H9 (cell line): ENCODE data around the gene BROX. TPM values are rescaled to one million over a fixed set of nuclear protein-coding genes. Genes with fewer than 3 reads are reported as not detected.

Experiments used
- DNase-seq: peaks from one replicate; pipeline ENCODE4 v3.0.0-alpha.2; 2017
- H2AFZ ChIP-seq: one replicate; pipeline ENCODE4 v1.6.1; 2013; ENCODE audit warnings: mild to moderate bottlenecking, low read length, control low read depth, moderate library complexity
- H2AK5ac ChIP-seq: 2 replicates; pipeline ENCODE4 v1.6.1; 2013; ENCODE audit warnings: low read length, control low read depth, mixed read lengths; ENCODE audit not compliant: insufficient read length
- H2BK120ac ChIP-seq: one replicate; pipeline ENCODE4 v1.6.1; 2013; ENCODE audit warnings: low read depth, mild to moderate bottlenecking, low read length, control low read depth, inconsistent platforms; ENCODE audit not compliant: poor library complexity, severe bottlenecking
- H2BK12ac ChIP-seq: 2 replicates; pipeline ENCODE4 v1.6.1; 2013; ENCODE audit warnings: low read length, control low read depth, mixed read lengths, low read depth; ENCODE audit not compliant: insufficient read length
- H2BK15ac ChIP-seq: 2 replicates; pipeline ENCODE4 v1.6.1; 2013; ENCODE audit warnings: low read depth, low read length, control low read depth
- H2BK20ac ChIP-seq: one replicate; pipeline ENCODE4 v1.6.1; 2013; ENCODE audit warnings: low read depth, mild to moderate bottlenecking, low read length, control low read depth, inconsistent platforms; ENCODE audit not compliant: poor library complexity, severe bottlenecking
- H2BK5ac ChIP-seq: 2 replicates; pipeline ENCODE4 v1.6.1; 2013; ENCODE audit warnings: low read length, control low read depth, mixed read lengths; ENCODE audit not compliant: insufficient read length
- H3K14ac ChIP-seq: 2 replicates; pipeline ENCODE4 v1.6.1; 2013; ENCODE audit warnings: low read length, control low read depth; ENCODE audit not compliant: insufficient read depth
- H3K18ac ChIP-seq: 2 replicates; pipeline ENCODE4 v1.6.1; 2013; ENCODE audit warnings: low read depth, mild to moderate bottlenecking, mixed read lengths, low read length, control low read depth; ENCODE audit not compliant: insufficient read length
- H3K23ac ChIP-seq: 2 replicates; pipeline ENCODE4 v1.6.1; 2013; ENCODE audit warnings: low read length, control low read depth, mixed read lengths, low read depth; ENCODE audit not compliant: insufficient read length
- H3K23me2 ChIP-seq: 2 replicates; pipeline ENCODE4 v1.6.1; 2013; ENCODE audit warnings: low read depth, mild to moderate bottlenecking, mixed read lengths, low read length, control low read depth; ENCODE audit not compliant: insufficient read length, poor library complexity, severe bottlenecking
- H3K27ac ChIP-seq: 2 replicates; pipeline ENCODE4 v1.5.1; 2013; ENCODE audit warnings: low read length, control low read depth, mixed read lengths, low read depth; ENCODE audit not compliant: insufficient read length
- H3K27me3 ChIP-seq: 2 replicates; pipeline ENCODE4 v1.6.1; 2013; ENCODE audit warnings: low read length, control low read depth, inconsistent platforms; ENCODE audit not compliant: insufficient read depth
- H3K4ac ChIP-seq: 2 replicates; pipeline ENCODE4 v1.6.1; 2013; ENCODE audit warnings: low read depth, mild to moderate bottlenecking, control low read depth, inconsistent platforms, low read length, moderate library complexity
- H3K4me1 ChIP-seq: 2 replicates; pipeline ENCODE4 v1.6.1; 2013; ENCODE audit warnings: low read length, control low read depth, inconsistent platforms; ENCODE audit not compliant: insufficient read depth
- H3K4me2 ChIP-seq: 2 replicates; pipeline ENCODE4 v1.6.1; 2013; ENCODE audit warnings: low read length, control low read depth, mixed read lengths; ENCODE audit not compliant: insufficient read length, insufficient read depth
- H3K56ac ChIP-seq: 2 replicates; pipeline ENCODE4 v1.6.1; 2013; ENCODE audit warnings: low read depth, mild to moderate bottlenecking, mixed read lengths, low read length, control low read depth; ENCODE audit not compliant: insufficient read length
- H3K79me1 ChIP-seq: 2 replicates; pipeline ENCODE4 v1.6.1; 2013; ENCODE audit warnings: low read depth, mild to moderate bottlenecking, moderate library complexity, low read length, control low read depth, inconsistent platforms; ENCODE audit not compliant: insufficient read depth, poor library complexity, severe bottlenecking
- H3K79me2 ChIP-seq: 2 replicates; pipeline ENCODE4 v1.6.1; 2013; ENCODE audit warnings: low read length, control low read depth, inconsistent platforms; ENCODE audit not compliant: insufficient read depth
- H3K9ac ChIP-seq: 2 replicates; pipeline ENCODE4 v1.6.1; 2013; ENCODE audit warnings: low read length, control low read depth, mixed read lengths; ENCODE audit not compliant: insufficient read length; ENCODE audit errors: extremely low read depth
- H3K9me3 ChIP-seq: one replicate; pipeline ENCODE4 v1.6.1; 2013; ENCODE audit warnings: low read depth, low read length, inconsistent platforms; ENCODE audit not compliant: control insufficient read depth
- H3T11ph ChIP-seq: one replicate; pipeline ENCODE4 v1.6.1; 2013; ENCODE audit warnings: mild to moderate bottlenecking, low read length, control low read depth, inconsistent platforms
- H4K20me1 ChIP-seq: one replicate; pipeline ENCODE4 v1.6.1; 2013; ENCODE audit not compliant: control insufficient read depth, insufficient read length, insufficient read depth
- H4K5ac ChIP-seq: 2 replicates; pipeline ENCODE4 v1.6.1; 2013; ENCODE audit warnings: low read depth, mild to moderate bottlenecking, mixed read lengths, low read length, control low read depth; ENCODE audit not compliant: insufficient read length
- H4K8ac ChIP-seq: replicated peaks from 2 replicates; pipeline ENCODE4 v1.6.1; 2013; ENCODE audit warnings: low read length, control low read depth, mixed read lengths, low read depth; ENCODE audit not compliant: insufficient read length
- H4K91ac ChIP-seq: 2 replicates; pipeline ENCODE4 v1.6.1; 2013; ENCODE audit warnings: low read depth, mild to moderate bottlenecking, moderate library complexity, mixed read lengths, low read length, control low read depth; ENCODE audit not compliant: insufficient read length
- H3K27ac Mint-ChIP-seq, 3 experiments: 2 replicates in 2 of 3; 3 replicates in 1 of 3; pipeline ENCODE4 v1.8.0; 2020 to 2021; ENCODE audit warnings: mixed read lengths in 3 of 3, mild to moderate bottlenecking in 1 of 3, moderate library complexity in 1 of 3
- H3K27me3 Mint-ChIP-seq: 2 replicates; pipeline ENCODE4 v1.8.0; 2021; ENCODE audit warnings: low read depth, mild to moderate bottlenecking, moderate library complexity, mixed read lengths
- H3K36me3 Mint-ChIP-seq, 3 experiments: 2 replicates in 2 of 3; 3 replicates in 1 of 3; pipeline ENCODE4 v1.8.0; 2020 to 2021; ENCODE audit warnings: low read depth in 3 of 3, mixed read lengths in 3 of 3; ENCODE audit not compliant: insufficient read depth in 1 of 3
- H3K4me1 Mint-ChIP-seq, 2 experiments: 2 replicates each; pipeline ENCODE4 v1.8.0; 2020; ENCODE audit warnings: mixed read lengths in 2 of 2
- H3K4me3 Mint-ChIP-seq, 2 experiments: 2 replicates in 1 of 2; 3 replicates in 1 of 2; pipeline ENCODE4 v1.8.0; 2020 to 2021; ENCODE audit warnings: mild to moderate bottlenecking in 2 of 2, mixed read lengths in 2 of 2, moderate library complexity in 1 of 2
- H3K9me3 Mint-ChIP-seq, 2 experiments: 2 replicates in 1 of 2; 3 replicates in 1 of 2; pipeline ENCODE4 v1.8.0; 2020; ENCODE audit warnings: mild to moderate bottlenecking in 2 of 2, mixed read lengths in 2 of 2, moderate library complexity in 1 of 2
- CTCF ChIP-seq: fragments of 200-600 bp; sonication (generic); conservative IDR thresholded peaks from 3 replicates; pipeline ENCODE4 v1.8.0; 2021; ENCODE audit warnings: antibody characterized with exemption, mild to moderate bottlenecking
- WGBS: extraction: QIAGEN DNeasy Blood & Tissue Kit; methylation state at CpG from one replicate; pipeline ENCODE4 v1.1.7; 2013; ENCODE audit warnings: missing lambda C conversion rate, low lambda C conversion rate, mixed read lengths; ENCODE audit not compliant: insufficient read length; ENCODE audit errors: extremely low coverage; 5-methylcytosine and 5-hydroxymethylcytosine counted together
- total RNA-seq: library from RNA; stranded (reverse); gene quantifications from 2 replicates; pipeline ENCODE4 v1.2.1, GENCODE V29; 2021

Gene BROX
- total RNA-seq, 1 experiment from 2014 or later: 27.8 TPM

GRCh38 chr1:222713091-222713961 is 962 bp downstream of the BROX start:
- no peak overlapping the region for H3K23ac ChIP-seq
- no peak for TF ChIP-seq CTCF
- H3K18ac ChIP-seq: no peak overlapping the region
- peak overlapping the region; percentile 88 to 96 for H3K4me3 Mint-ChIP-seq
- no peaks in the 10 kb centered on the region for H4K20me1 ChIP-seq
- no peak overlapping the region for H2BK120ac ChIP-seq
- no peak overlapping the region for H3K14ac ChIP-seq
- no peaks in the 10 kb centered on the region; a peak in 2 of 5 replicates for H3K9me3 Mint-ChIP-seq
- H3K27me3 ChIP-seq: no peaks in the 10 kb centered on the region
- peaks cover 10% of the 10 kb centered on the region; the same call in 1 of the 2 replicates for H3K79me2 ChIP-seq
- H3T11ph ChIP-seq: no peak overlapping the region
- H4K5ac ChIP-seq: no peak overlapping the region
- H4K8ac ChIP-seq: no peak overlapping the region
- no peak overlapping the region for H2BK20ac ChIP-seq
- no peaks in the 10 kb centered on the region for H3K9me3 ChIP-seq
- H3K36me3 Mint-ChIP-seq: peaks cover 2 to 17% (median 5%) of the 10 kb centered on the region in 3 experiments; a peak in 6 of 7 replicates
- H2AFZ ChIP-seq: peak overlapping the region; percentile 53
- no peak overlapping the region for H2BK15ac ChIP-seq
- WGBS: no CpG with 5 or more reads among the region's 39 CpGs
- H3K9ac ChIP-seq: peak overlapping the region; percentile 87
- peaks cover 5% of the 10 kb centered on the region for H3K23me2 ChIP-seq
- peak overlapping the region; percentile 89 for H2BK5ac ChIP-seq
- no peak overlapping the region for H4K91ac ChIP-seq
- no peak overlapping the region for H3K56ac ChIP-seq
- H3K27me3 Mint-ChIP-seq: no peaks in the 10 kb centered on the region
- peaks cover 14 to 15% of the 10 kb centered on the region in 2 experiments for H3K4me1 Mint-ChIP-seq
- peak overlapping the region; percentile 72 for H3K27ac ChIP-seq
- no peak overlapping the region for H2AK5ac ChIP-seq
- H2BK12ac ChIP-seq: no peak overlapping the region
- H3K4ac ChIP-seq: no peak overlapping the region
- peak overlapping the region; percentile 98 to 100 (median 99) for H3K27ac Mint-ChIP-seq
- H3K4me2 ChIP-seq: peak overlapping the region; percentile 76
- peaks cover 2% of the 10 kb centered on the region for H3K79me1 ChIP-seq
- peak; percentile 97 for DNase-seq
- H3K4me1 ChIP-seq: no peaks in the 10 kb centered on the region
